GM21367 (cell line): ENCODE results near the gene PIK3IP1.
"Not testable (repeated sequence)": the region's sequence is repeated elsewhere in the genome, so short reads cannot be mapped to it uniquely, and the experiment has no call there.

Source experiments
- ATAC-seq: cut with Tn5 transposase; IDR thresholded peaks from one replicate; pipeline ENCODE4 v1.9.1; 2021; ENCODE audit not compliant: unreplicated experiment

Gene PIK3IP1

GRCh38 chr22:31292236-31292989 is at the start of gene PIK3IP1:
PIK3IP1 (minus strand) TSS chr22:31292488; CDS start chr22:31292344, 144 bp downstream.
- ATAC-seq: peak; percentile 34

- ATAC-seq: no peak
Observed at GRCh38 chr22:31341386-31342088, 49.2 kb upstream of the PIK3IP1 start.

- no peak for ATAC-seq
Observed at GRCh38 chr22:31340765-31341247, 48.5 kb upstream of the PIK3IP1 start.

- no peak for ATAC-seq
Observed at GRCh38 chr22:31340360-31340759, 48.1 kb upstream of the PIK3IP1 start.

- no peak for ATAC-seq
Observed at GRCh38 chr22:31339148-31339832, 47.0 kb upstream of the PIK3IP1 start.

GRCh38 chr22:31337178-31337577 is 44.9 kb upstream of the PIK3IP1 start:
- ATAC-seq: no peak

GRCh38 chr22:31334329-31334728 is 42.0 kb upstream of the PIK3IP1 start:
- ATAC-seq: no peak

GRCh38 chr22:31333641-31334040 is 41.4 kb upstream of the PIK3IP1 start:
- no peak for ATAC-seq

- no peak for ATAC-seq
Observed at GRCh38 chr22:31332886-31333285, 40.6 kb upstream of the PIK3IP1 start.

GRCh38 chr22:31332010-31332409 is 39.7 kb upstream of the PIK3IP1 start:
- ATAC-seq: no peak

GRCh38 chr22:31329453-31330215 is 37.3 kb upstream of the PIK3IP1 start:
- no peak for ATAC-seq

GRCh38 chr22:31329029-31329428 is 36.7 kb upstream of the PIK3IP1 start:
- ATAC-seq: no peak

- no peak for ATAC-seq
Observed at GRCh38 chr22:31328544-31328960, 36.3 kb upstream of the PIK3IP1 start.

GRCh38 chr22:31327806-31328543 is 35.7 kb upstream of the PIK3IP1 start:
- no peak for ATAC-seq

- ATAC-seq: no peak
Observed at GRCh38 chr22:31326877-31327276, 34.6 kb upstream of the PIK3IP1 start.

GRCh38 chr22:31323578-31324550 is 31.6 kb upstream of the PIK3IP1 start:
- no peak for ATAC-seq

GRCh38 chr22:31321421-31321820 is 29.1 kb upstream of the PIK3IP1 start:
- no peak for ATAC-seq

- not testable (repeated sequence) for ATAC-seq
Observed at GRCh38 chr22:31314220-31314619, 21.9 kb upstream of the PIK3IP1 start.
